Measurements from ENCODE around the gene RHBDF1. TPM values are rescaled to one million over a fixed set of nuclear protein-coding genes. Genes with fewer than 3 reads are reported as not detected.

Gene RHBDF1, protein sequence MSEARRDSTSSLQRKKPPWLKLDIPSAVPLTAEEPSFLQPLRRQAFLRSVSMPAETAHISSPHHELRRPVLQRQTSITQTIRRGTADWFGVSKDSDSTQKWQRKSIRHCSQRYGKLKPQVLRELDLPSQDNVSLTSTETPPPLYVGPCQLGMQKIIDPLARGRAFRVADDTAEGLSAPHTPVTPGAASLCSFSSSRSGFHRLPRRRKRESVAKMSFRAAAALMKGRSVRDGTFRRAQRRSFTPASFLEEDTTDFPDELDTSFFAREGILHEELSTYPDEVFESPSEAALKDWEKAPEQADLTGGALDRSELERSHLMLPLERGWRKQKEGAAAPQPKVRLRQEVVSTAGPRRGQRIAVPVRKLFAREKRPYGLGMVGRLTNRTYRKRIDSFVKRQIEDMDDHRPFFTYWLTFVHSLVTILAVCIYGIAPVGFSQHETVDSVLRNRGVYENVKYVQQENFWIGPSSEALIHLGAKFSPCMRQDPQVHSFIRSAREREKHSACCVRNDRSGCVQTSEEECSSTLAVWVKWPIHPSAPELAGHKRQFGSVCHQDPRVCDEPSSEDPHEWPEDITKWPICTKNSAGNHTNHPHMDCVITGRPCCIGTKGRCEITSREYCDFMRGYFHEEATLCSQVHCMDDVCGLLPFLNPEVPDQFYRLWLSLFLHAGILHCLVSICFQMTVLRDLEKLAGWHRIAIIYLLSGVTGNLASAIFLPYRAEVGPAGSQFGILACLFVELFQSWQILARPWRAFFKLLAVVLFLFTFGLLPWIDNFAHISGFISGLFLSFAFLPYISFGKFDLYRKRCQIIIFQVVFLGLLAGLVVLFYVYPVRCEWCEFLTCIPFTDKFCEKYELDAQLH
- 0.26 and 0.76 TPM in 2 replicates for total RNA-seq

DNA sequence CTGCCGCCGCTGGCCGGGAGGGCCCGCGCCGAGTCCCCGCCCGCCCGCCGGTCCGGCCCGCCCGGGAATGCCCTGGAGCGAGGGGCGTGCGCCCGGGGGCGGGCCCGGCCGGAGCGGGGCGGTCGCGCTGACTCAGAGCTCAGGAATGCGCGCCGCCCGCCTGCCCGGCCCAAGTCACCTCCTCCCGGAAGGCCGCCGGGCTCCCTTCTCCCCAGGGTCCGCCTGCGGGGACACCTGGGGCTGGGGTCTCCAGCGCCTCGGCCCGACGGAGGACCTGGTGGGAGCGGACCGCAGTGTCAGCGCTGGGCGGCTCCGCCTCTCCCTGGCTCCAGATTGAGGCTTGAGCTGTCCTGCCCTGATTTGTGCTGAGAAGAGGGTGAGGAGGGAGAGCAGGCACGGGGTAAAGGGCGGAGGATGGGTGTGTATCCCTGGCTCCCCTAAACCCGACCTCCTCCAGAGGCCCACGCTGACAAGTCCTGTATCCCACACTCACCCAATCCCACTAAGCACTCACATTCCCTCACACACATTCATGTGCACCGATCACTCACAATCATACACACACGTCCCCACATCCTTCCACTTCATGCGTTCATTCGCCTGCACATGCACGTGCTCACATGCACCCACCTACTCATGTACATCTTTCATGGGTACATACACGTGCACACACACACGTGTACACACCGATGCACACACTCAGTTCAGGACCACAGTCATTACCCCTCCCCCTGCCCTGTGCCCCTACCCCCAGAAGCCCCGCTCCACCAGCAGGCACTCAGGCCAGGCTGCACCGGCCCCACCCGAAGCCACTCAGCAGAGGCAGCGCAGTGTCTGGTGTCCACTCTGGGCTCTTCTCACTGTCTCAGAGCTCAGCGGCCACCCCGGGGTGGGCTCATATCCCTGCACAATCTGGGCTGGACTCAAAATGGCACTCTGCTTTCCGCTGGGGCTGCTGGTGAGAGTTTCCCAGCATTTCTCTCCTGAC lies at the start of gene RHBDF1:
TSS of gene RHBDF1 (minus strand) at position 71 of the 988 bp plus-strand sequence. CDS start 7,616 bp downstream, outside the sequence.
- peak; percentile 66 for DNase-seq
- H3K4me3 Mint-ChIP-seq, result peak within 1 kb of the TSS; percentile 47

GRCh38 chr16:120756-121155 lies 48.3 kb upstream of the RHBDF1 start:
- DNase-seq, result no peak
- Mint-ChIP-seq H3K4me1 (no peaks in the 10 kb centered on the region), H3K36me3 (ENCODE audit: low read depth) (peaks cover 12% of the 10 kb centered on the region), H3K27ac (no peak overlapping the region), H3K27me3 (no peaks in the 10 kb centered on the region), H3K9me3 (no peaks in the 10 kb centered on the region), H3K4me3 (no peak overlapping the region)
- intact Hi-C loops (cut with micrococcal nuclease), result no loop called here

More for the DNA sequence above, at the start of gene RHBDF1:
- intact Hi-C loops (cut with micrococcal nuclease), result no loop called here
- peaks cover 19% of the 10 kb centered on the region for H3K4me1 Mint-ChIP-seq
- no peaks in the 10 kb centered on the region for H3K9me3 Mint-ChIP-seq
- no peak within 1 kb of the TSS for H3K27ac Mint-ChIP-seq
- peaks cover 36% of the 10 kb centered on the region for H3K27me3 Mint-ChIP-seq
- H3K36me3 Mint-ChIP-seq (ENCODE audit: low read depth), result no peaks in the 10 kb centered on the region

DNA sequence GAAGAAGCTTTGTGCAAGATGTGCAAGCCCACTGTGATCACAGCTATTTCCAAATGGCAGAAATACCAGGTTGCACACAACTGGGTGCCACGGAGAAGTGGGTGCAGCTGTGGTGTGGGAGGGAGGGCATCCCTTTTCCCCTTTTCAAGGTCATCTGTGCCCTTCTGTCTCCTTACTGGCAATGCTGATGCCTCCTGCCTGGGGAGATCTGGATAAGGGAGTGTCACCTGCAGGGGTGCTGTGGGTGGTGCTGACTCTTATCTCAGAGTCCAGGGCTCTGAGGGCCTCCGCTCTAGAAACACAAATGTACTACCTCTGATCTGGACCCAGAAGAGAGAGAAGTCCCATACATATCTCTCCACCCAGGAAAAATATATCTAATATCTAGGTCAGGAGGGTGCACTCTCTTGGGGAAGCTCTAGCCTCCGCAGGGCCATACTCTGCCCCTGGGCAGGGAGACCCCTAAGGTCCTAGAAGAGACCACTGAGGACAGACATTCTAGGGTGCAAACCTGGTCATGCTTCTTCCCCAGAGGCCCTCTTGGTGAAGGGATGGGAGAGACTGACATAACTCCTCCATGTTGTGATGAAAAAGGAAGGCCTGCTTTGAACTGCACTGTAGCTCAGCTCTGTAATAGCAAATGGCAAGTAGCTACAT lies 47.5 kb upstream of the RHBDF1 start:
- Mint-ChIP-seq H3K4me1 (no peaks in the 10 kb centered on the region), H3K36me3 (ENCODE audit: low read depth) (peaks cover 14% of the 10 kb centered on the region), H3K27ac (no peak overlapping the region), H3K27me3 (no peaks in the 10 kb centered on the region), H3K9me3 (no peaks in the 10 kb centered on the region), H3K4me3 (no peak overlapping the region)
- no peak for DNase-seq
- intact Hi-C loops (cut with micrococcal nuclease), result no loop called here

DNA sequence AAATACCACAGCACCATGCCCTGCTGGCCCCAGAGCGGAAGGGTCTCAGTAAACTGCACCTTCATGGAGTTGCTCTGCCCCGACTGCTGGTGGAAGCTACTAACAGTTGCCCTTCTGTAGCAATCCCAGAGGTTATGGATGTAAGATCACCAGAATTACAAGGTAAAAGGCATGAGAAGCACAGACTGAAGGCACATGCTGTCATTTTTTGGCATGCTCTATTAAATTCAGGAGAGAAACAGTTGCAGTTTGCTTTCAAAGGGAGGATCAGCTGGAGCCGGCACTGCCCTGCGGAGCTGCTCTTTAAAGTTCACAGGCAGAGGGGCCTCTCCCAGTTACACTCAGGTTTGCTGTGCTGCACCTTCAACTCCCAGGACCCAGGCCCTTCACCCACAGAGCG lies 46.9 kb upstream of the RHBDF1 start:
- no peak overlapping the region for H3K4me3 Mint-ChIP-seq
- H3K36me3 Mint-ChIP-seq (ENCODE audit: low read depth), result peaks cover 14% of the 10 kb centered on the region
- H3K27ac Mint-ChIP-seq, result no peak overlapping the region
- peaks cover under 1% of the 10 kb centered on the region for H3K4me1 Mint-ChIP-seq
- intact Hi-C loops (cut with micrococcal nuclease), result no loop called here
- DNase-seq, result no peak
- no peaks in the 10 kb centered on the region for H3K9me3 Mint-ChIP-seq
- no peaks in the 10 kb centered on the region for H3K27me3 Mint-ChIP-seq

- H3K36me3 Mint-ChIP-seq (ENCODE audit: low read depth), result peaks cover 13% of the 10 kb centered on the region
- no peak overlapping the region for H3K27ac Mint-ChIP-seq
- H3K9me3 Mint-ChIP-seq, result no peaks in the 10 kb centered on the region
- intact Hi-C loops (cut with micrococcal nuclease), result no loop called here
- no peak for DNase-seq
- no peak overlapping the region for H3K4me3 Mint-ChIP-seq
- H3K4me1 Mint-ChIP-seq, result peaks cover 4% of the 10 kb centered on the region
- no peaks in the 10 kb centered on the region for H3K27me3 Mint-ChIP-seq
These were observed 46.4 kb upstream of the RHBDF1 start for GRCh38 chr16:118857-119256.

- Mint-ChIP-seq H3K4me3 (no peak overlapping the region), H3K36me3 (ENCODE audit: low read depth) (peaks cover 13% of the 10 kb centered on the region), H3K27me3 (no peaks in the 10 kb centered on the region), H3K4me1 (peaks cover 11% of the 10 kb centered on the region), H3K27ac (no peak overlapping the region), H3K9me3 (no peaks in the 10 kb centered on the region)
- intact Hi-C loops (cut with micrococcal nuclease), result no loop called here
- peak; percentile 89 for DNase-seq
These were observed 45.2 kb upstream of the RHBDF1 start for GRCh38 chr16:117379-118365.

GRCh38 chr16:116015-116414 lies 43.6 kb upstream of the RHBDF1 start:
- Mint-ChIP-seq H3K9me3 (no peaks in the 10 kb centered on the region), H3K27me3 (no peaks in the 10 kb centered on the region), H3K4me3 (no peak overlapping the region), H3K27ac (no peak overlapping the region), H3K4me1 (peaks cover 11% of the 10 kb centered on the region), H3K36me3 (ENCODE audit: low read depth) (peaks cover 23% of the 10 kb centered on the region)
- intact Hi-C loops (cut with micrococcal nuclease), result no loop called here
- DNase-seq, result no peak

DNA sequence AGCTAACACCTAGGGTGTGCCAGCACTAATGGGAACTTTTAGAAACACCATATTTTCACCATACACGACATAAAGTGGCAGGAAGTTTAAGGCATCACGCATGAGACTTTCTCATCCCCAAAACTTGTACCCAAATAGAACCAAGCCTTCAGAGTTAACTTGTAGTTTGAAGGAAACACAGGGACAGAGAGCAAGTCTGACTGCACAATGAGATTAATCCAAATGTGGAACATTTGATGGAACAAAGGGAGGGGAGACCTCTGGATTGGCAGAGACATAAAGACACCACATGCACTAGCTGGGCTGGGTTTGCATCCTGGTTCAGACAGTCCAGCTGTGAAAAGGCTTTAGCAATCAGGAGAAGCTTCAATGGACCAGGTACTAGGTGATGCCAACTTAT lies 41.9 kb upstream of the RHBDF1 start:
- H3K36me3 Mint-ChIP-seq (ENCODE audit: low read depth), result peaks cover 25% of the 10 kb centered on the region
- no peaks in the 10 kb centered on the region for H3K27me3 Mint-ChIP-seq

DNA sequence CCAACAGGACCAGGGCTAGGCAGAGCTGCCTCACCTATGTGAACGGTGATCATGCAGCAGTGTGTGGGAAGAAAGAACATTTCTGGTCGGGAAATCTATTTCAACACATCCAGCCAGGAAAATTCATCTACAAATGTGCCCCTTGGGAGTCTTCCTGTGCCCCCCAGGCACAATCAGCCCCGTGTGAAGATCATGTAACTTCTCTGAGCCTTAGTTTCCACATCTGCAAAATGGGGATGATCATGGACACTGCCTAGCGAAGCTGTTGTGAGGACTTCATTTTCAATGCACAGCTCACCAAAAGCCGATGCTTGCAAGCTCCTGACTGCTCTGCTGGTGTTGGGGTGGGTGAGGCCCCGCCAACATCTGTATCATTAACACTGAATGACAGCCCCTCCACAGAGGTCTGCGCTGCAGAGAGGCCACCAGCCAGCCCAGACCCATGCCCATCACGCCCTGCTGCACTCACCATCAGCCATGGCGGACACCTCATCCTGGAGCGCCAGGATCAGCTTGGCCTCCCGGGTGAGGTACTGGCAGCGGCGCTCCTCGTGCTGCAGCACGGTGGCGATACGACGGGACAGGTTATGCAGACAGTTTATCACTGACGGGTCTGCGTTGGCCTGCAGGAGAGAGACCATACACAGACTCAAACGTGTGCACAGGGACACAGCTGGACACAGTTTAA lies 39.9 kb upstream of the RHBDF1 start:
- Mint-ChIP-seq H3K4me3 (no peak overlapping the region), H3K27me3 (no peaks in the 10 kb centered on the region), H3K9me3 (no peaks in the 10 kb centered on the region), H3K27ac (no peak overlapping the region), H3K4me1 (peaks cover 11% of the 10 kb centered on the region), H3K36me3 (ENCODE audit: low read depth) (peaks cover 31% of the 10 kb centered on the region)
- intact Hi-C loops (cut with micrococcal nuclease), result no loop called here
- no peak for DNase-seq

More for the DNA sequence above, 41.9 kb upstream of the RHBDF1 start:
- H3K4me3 Mint-ChIP-seq, result no peak overlapping the region
- H3K9me3 Mint-ChIP-seq, result no peaks in the 10 kb centered on the region
- intact Hi-C loops (cut with micrococcal nuclease), result no loop called here
- H3K27ac Mint-ChIP-seq, result no peak overlapping the region
- H3K4me1 Mint-ChIP-seq, result peaks cover 11% of the 10 kb centered on the region
- no peak for DNase-seq

- H3K9me3 Mint-ChIP-seq, result no peaks in the 10 kb centered on the region
- H3K36me3 Mint-ChIP-seq (ENCODE audit: low read depth), result peaks cover 18% of the 10 kb centered on the region
- H3K27me3 Mint-ChIP-seq, result no peaks in the 10 kb centered on the region
- H3K4me3 Mint-ChIP-seq, result no peak overlapping the region
- peak; percentile 88 for DNase-seq
- intact Hi-C loops (cut with micrococcal nuclease), result loop anchor here (1.0 kb wide), 2 partner anchors 75 to 256 kb away; no protein-coding TSS in a partner anchor
- H3K27ac Mint-ChIP-seq, result no peak overlapping the region
- no peaks in the 10 kb centered on the region for H3K4me1 Mint-ChIP-seq
These were observed 34.3 kb upstream of the RHBDF1 start for GRCh38 chr16:106623-107324.

DNA sequence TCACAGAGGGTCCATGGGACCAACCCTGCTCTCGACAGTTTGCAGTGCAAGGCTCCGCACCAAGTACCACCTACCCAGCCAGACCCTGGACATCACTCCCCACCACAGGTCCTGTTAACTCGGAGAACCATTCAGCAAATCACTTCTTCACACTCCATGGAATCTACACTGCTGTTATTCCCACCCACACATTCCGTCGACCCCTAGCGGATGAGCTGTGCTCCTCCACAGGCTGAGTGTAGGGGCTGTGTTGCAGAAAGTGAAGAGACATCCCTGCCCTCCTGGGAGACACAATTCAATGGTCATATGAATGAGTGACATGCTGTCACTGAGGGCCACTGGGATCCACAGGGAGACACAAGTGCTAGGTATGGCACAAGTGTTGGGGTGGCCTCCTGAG lies 33.1 kb upstream of the RHBDF1 start:
- peaks cover 15% of the 10 kb centered on the region for H3K36me3 Mint-ChIP-seq (ENCODE audit: low read depth)
- no peaks in the 10 kb centered on the region for H3K4me1 Mint-ChIP-seq
- H3K9me3 Mint-ChIP-seq, result no peaks in the 10 kb centered on the region
- H3K27ac Mint-ChIP-seq, result no peak overlapping the region
- intact Hi-C loops (cut with micrococcal nuclease), result no loop called here
- H3K4me3 Mint-ChIP-seq, result no peak overlapping the region
- H3K27me3 Mint-ChIP-seq, result no peaks in the 10 kb centered on the region
- no peak for DNase-seq

Measured in activated CD4-positive, alpha-beta T cell treated with anti-CD3 and anti-CD28 coated beads, Interleukin-2, amount 10 ng/mL, durations not matched to agents 24 days and 14 days (primary cell).